Endothelial cell of umbilical vein (primary cell): Measurements from ENCODE around the gene FAM50B. TPM values are rescaled to one million over a fixed set of nuclear protein-coding genes. Genes with fewer than 3 reads are reported as not detected.
A peak's percentile ranks its signal among the peaks of the same experiment; 100 is the strongest.

Source experiments
- BruUV-seq: library from RNA; stranded (reverse); fragments of 400-500 nt; replicated peaks from 2 replicates; lab custom pipeline; 2021; lab: Mats Ljungman, UMichigan
- CTCF ChIA-PET: fragments of 300-600, 350-600 bp; sonication (Branson Sonifier 250); formaldehyde crosslinking; loops from one replicate; lab custom pipeline; 2021; ENCODE audit warnings: antibody characterized with exemption, inconsistent platforms; lab: Charles Lee
- POLR2A ChIA-PET: fragments of 300-600, 350-600 bp; sonication (Branson Sonifier 250); formaldehyde crosslinking; loops from one replicate; lab custom pipeline; 2021; ENCODE audit warnings: antibody characterized with exemption, inconsistent platforms; lab: Charles Lee
- DNase-seq: peaks from one replicate; pipeline ENCODE4 v3.0.0-alpha.2; 2011; ENCODE audit warnings: low read depth, low spot score
- FAIRE-seq: peaks from 2 replicates; lab custom pipeline; 2011; peaks lifted over from hg19 to GRCh38; lab: Jason Lieb, UNC
- H2AFZ ChIP-seq: 2 replicates; pipeline ENCODE4 v1.6.0; 2012; ENCODE audit warnings: low read depth, low read length, control low read depth, inconsistent platforms
- H3K27ac ChIP-seq: 2 replicates; pipeline ENCODE4 v1.5.1; 2011; ENCODE audit warnings: low read depth, mild to moderate bottlenecking, control low read depth, low read length, moderate library complexity; ENCODE audit not compliant: insufficient read depth
- H3K27me3 ChIP-seq, 2 experiments: 2 replicates each; pipeline versions ENCODE4 v1.6.0 to v1.6.1; 2011; ENCODE audit warnings: low read length in 2 of 2, mixed read lengths in 1 of 2; ENCODE audit not compliant: control insufficient read depth in 2 of 2, insufficient read depth in 2 of 2
- H3K36me3 ChIP-seq, 2 experiments: 2 replicates in 1 of 2; 3 replicates in 1 of 2; pipeline ENCODE4 v1.5.1; 2011; ENCODE audit warnings: low read length in 2 of 2, mild to moderate bottlenecking in 1 of 2, moderate library complexity in 1 of 2; ENCODE audit not compliant: control insufficient read depth in 2 of 2, insufficient read depth in 2 of 2; ENCODE audit errors: extremely low read depth in 1 of 2
- H3K4me1 ChIP-seq: 3 replicates; pipeline ENCODE4 v1.5.1; 2011; ENCODE audit warnings: mild to moderate bottlenecking, low read length; ENCODE audit not compliant: control insufficient read depth, insufficient read depth; ENCODE audit errors: extremely low read depth
- H3K4me2 ChIP-seq: 2 replicates; pipeline ENCODE4 v1.6.1; 2011; ENCODE audit warnings: low read length, control low read depth, mixed read lengths; ENCODE audit not compliant: insufficient read depth
- H3K4me3 ChIP-seq, 3 experiments: fragments of 200-600 bp in 1 of 3; sonication (generic), shearing (Covaris generic) in 1 of 3; replicated peaks in 1 of 3; 2 replicates each; pipeline ENCODE4 v1.5.1; 2011 to 2016; ENCODE audit warnings: control low read depth in 3 of 3, low read length in 3 of 3, mild to moderate bottlenecking in 2 of 3, inconsistent platforms in 1 of 3, low read depth in 1 of 3, moderate library complexity in 1 of 3; ENCODE audit not compliant: insufficient read depth in 1 of 3
- H3K79me2 ChIP-seq: 2 replicates; pipeline ENCODE4 v1.6.0; 2012; ENCODE audit warnings: low read length, inconsistent platforms; ENCODE audit not compliant: control insufficient read depth, insufficient read depth
- H3K9ac ChIP-seq: replicated peaks from 2 replicates; pipeline ENCODE3; 2011; ENCODE audit warnings: low read length, control low read depth; ENCODE audit not compliant: insufficient read depth; ENCODE audit errors: extremely low read depth
- H3K9me1 ChIP-seq: replicated peaks from 3 replicates; pipeline ENCODE4 v1.6.0; 2011; ENCODE audit warnings: mild to moderate bottlenecking, low read length; ENCODE audit not compliant: control insufficient read depth, insufficient read depth; ENCODE audit errors: extremely low read depth
- H3K9me3 ChIP-seq: replicated peaks from 2 replicates; pipeline ENCODE4 v1.5.1; 2012; ENCODE audit warnings: low read length, inconsistent platforms; ENCODE audit not compliant: control insufficient read depth, insufficient read depth
- H4K20me1 ChIP-seq: replicated peaks from 2 replicates; pipeline ENCODE3; 2011; ENCODE audit warnings: mild to moderate bottlenecking, low read length; ENCODE audit not compliant: control insufficient read depth, insufficient read depth; ENCODE audit errors: extremely low read depth
- EZH2 ChIP-seq: IDR thresholded peaks from 2 replicates; pipeline ENCODE4 v1.6.1; 2012; ENCODE audit warnings: borderline replicate concordance, low read depth, mild to moderate bottlenecking, moderate library complexity, low read length, inconsistent platforms; ENCODE audit not compliant: severe bottlenecking
- FOS ChIP-seq: IDR thresholded peaks from 2 replicates; pipeline ENCODE4 v1.6.1; 2011; ENCODE audit warnings: mild to moderate bottlenecking, low read length, moderate library complexity, borderline replicate concordance; ENCODE audit not compliant: insufficient read depth
- GATA2 ChIP-seq: IDR thresholded peaks from 2 replicates; pipeline ENCODE4 v1.7.0; 2011; ENCODE audit warnings: low read depth, mild to moderate bottlenecking, moderate library complexity, mixed read lengths, low read length; ENCODE audit not compliant: insufficient read length, insufficient read depth
- JUN ChIP-seq: IDR thresholded peaks from 2 replicates; pipeline ENCODE4 v1.6.1; 2011; ENCODE audit warnings: borderline replicate concordance, low read depth; ENCODE audit not compliant: insufficient read length, insufficient read depth
- MYC ChIP-seq: IDR thresholded peaks from one replicate; pipeline ENCODE4 v1.6.1; 2011; ENCODE audit warnings: mild to moderate bottlenecking, low read depth, low read length
- POLR2A ChIP-seq: IDR thresholded peaks from 2 replicates; pipeline ENCODE4 v1.6.1; 2012; ENCODE audit warnings: low read depth, mild to moderate bottlenecking, control low read depth, low read length
- POLR2AphosphoS5 ChIP-seq: IDR thresholded peaks from 2 replicates; pipeline ENCODE4 v1.6.1; 2012; ENCODE audit warnings: low read depth, mild to moderate bottlenecking, control low read depth, low read length, moderate library complexity; ENCODE audit not compliant: insufficient read depth
- dilution Hi-C: fragments of 300-500 bp; cut with MboI; formaldehyde crosslinking; loops from one replicate; pipeline ENCODE4 v1.15.0; 2019; ENCODE audit warnings: low sequenced_read_pairs; ENCODE audit not compliant: extremely low pct_ligation_motif_present
- intact Hi-C: fragments of 100-400 bp; cut with micrococcal nuclease; formaldehyde crosslinking; loops from one replicate; pipeline ENCODE4 v1.10.0; 2022
- polyA plus RNA-seq, 4 experiments: library from polyadenylated mRNA; depleted of rRNA in 3 of 4; stranded (reverse) in 3 of 4; unstranded in 1 of 4; fragments of >200 nt; gene quantifications; 2 replicates each; pipeline versions ENCODE4 v1.2.1 to v1.2.3, GENCODE V29; 2011 to 2012; ENCODE audit warnings: missing spikeins in 1 of 4
- total RNA-seq: library from RNA; stranded (reverse); gene quantifications from 2 replicates; pipeline ENCODE4 v1.2.3, GENCODE V29; 2021
- TF ChIP-seq, protein P1 (sequence below): IDR thresholded peaks from 2 replicates; pipeline ENCODE4 v1.6.1; 2011; ENCODE audit not compliant: insufficient read depth, insufficient read length
- TF ChIP-seq, protein P2 (sequence below), 2 donors: IDR thresholded peaks; 1 replicate in 1 of 2; 2 replicates in 1 of 2; pipeline ENCODE4 v1.5.1; 2011; ENCODE audit warnings: low read length in 2 of 2, mild to moderate bottlenecking in 2 of 2, moderate library complexity in 2 of 2, control low read depth in 1 of 2, inconsistent platforms in 1 of 2, low read depth in 1 of 2; ENCODE audit not compliant: insufficient read depth in 1 of 2; ENCODE audit errors: extremely low read depth in 1 of 2

The FAM50B gene
- total and polyA plus RNA-seq, 2 donors (not counting 3 experiments of a cell fraction or from before 2014, with no cell fraction given): 10.0 to 14.1 TPM

DNA sequence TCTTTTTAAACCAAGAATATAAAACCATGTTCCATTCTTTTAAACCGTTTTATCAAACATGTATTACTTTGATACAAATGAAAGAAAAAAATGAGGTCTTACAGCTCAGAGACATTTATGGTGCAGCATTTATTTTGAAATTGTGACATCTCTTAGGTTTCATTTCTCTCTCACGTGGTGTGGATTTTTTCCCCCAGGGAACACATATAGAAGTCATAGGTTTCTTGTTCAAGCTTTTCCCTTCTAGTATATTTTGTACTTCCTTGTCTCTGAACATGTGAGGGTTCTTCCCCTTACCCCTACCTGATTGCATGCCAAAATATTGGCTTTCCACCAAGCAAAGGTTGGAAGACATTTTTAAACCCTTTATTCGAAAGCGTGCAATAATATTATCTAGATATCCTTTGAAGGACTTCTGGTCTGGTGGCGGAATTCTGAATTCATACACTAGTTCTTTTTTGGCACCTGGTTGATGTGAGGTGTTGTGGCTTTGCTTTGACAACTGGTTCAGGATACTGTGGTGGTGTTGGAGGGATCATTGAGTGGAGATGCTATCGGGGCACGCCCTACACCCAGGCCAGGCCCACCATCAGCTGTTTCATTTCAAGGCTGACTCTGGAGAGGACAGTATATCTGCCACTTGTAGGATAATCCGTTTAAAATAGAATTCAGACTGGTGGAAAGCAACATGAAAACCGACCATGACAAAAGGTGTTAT lies 5.6 kb upstream of the FAM50B start:
- Histone ChIP-seq H2AFZ (peak overlapping the region; percentile 36), H3K4me1 (peaks cover under 1% of the 10 kb centered on the region), H3K9ac (no peak overlapping the region), H4K20me1 (no peaks in the 10 kb centered on the region), H3K9me3 (no peaks in the 10 kb centered on the region), H3K36me3 (no peaks in the 10 kb centered on the region), H3K4me3 (no peak overlapping the region), H3K27me3 (no peaks in the 10 kb centered on the region), H3K27ac (no peak overlapping the region), H3K79me2 (no peaks in the 10 kb centered on the region), H3K9me1 (no peaks in the 10 kb centered on the region), H3K4me2 (no peak overlapping the region)
- intact Hi-C loops: no loop called here
- FAIRE-seq (no peak), DNase-seq (no peak)
- no TSS peak for BruUV-seq
- POLR2A ChIA-PET: no interaction called here
- TF ChIP-seq JUN (no peak), MYC (no peak), EZH2 (no peak), POLR2AphosphoS5 (no peak), GATA2 (no peak), POLR2A (no peak), FOS (no peak)
- TF ChIP-seq, protein P1, sequence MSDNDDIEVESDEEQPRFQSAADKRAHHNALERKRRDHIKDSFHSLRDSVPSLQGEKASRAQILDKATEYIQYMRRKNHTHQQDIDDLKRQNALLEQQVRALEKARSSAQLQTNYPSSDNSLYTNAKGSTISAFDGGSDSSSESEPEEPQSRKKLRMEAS: no peak
- TF ChIP-seq, protein P2, sequence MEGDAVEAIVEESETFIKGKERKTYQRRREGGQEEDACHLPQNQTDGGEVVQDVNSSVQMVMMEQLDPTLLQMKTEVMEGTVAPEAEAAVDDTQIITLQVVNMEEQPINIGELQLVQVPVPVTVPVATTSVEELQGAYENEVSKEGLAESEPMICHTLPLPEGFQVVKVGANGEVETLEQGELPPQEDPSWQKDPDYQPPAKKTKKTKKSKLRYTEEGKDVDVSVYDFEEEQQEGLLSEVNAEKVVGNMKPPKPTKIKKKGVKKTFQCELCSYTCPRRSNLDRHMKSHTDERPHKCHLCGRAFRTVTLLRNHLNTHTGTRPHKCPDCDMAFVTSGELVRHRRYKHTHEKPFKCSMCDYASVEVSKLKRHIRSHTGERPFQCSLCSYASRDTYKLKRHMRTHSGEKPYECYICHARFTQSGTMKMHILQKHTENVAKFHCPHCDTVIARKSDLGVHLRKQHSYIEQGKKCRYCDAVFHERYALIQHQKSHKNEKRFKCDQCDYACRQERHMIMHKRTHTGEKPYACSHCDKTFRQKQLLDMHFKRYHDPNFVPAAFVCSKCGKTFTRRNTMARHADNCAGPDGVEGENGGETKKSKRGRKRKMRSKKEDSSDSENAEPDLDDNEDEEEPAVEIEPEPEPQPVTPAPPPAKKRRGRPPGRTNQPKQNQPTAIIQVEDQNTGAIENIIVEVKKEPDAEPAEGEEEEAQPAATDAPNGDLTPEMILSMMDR (IDR thresholded peaks at IDR 0.05; ENCODE audit: extremely low read depth in 1 of 2, insufficient read depth in 1 of 2, low read depth in 1 of 2, low read length in 2 of 2): no peak
- CTCF ChIA-PET: interaction anchor here (1.7 kb wide), 1 partner anchor 11 kb away, joined by 10 read pairs; no protein-coding TSS in a partner anchor
- dilution Hi-C loops: no loop called here
